GM21515 (cell line): ENCODE results near the gene TSPAN4.

Experiments used
- ATAC-seq: cut with Tn5 transposase; IDR thresholded peaks from one replicate; pipeline ENCODE4 v1.9.1; 2021; ENCODE audit not compliant: unreplicated experiment

Gene TSPAN4

DNA sequence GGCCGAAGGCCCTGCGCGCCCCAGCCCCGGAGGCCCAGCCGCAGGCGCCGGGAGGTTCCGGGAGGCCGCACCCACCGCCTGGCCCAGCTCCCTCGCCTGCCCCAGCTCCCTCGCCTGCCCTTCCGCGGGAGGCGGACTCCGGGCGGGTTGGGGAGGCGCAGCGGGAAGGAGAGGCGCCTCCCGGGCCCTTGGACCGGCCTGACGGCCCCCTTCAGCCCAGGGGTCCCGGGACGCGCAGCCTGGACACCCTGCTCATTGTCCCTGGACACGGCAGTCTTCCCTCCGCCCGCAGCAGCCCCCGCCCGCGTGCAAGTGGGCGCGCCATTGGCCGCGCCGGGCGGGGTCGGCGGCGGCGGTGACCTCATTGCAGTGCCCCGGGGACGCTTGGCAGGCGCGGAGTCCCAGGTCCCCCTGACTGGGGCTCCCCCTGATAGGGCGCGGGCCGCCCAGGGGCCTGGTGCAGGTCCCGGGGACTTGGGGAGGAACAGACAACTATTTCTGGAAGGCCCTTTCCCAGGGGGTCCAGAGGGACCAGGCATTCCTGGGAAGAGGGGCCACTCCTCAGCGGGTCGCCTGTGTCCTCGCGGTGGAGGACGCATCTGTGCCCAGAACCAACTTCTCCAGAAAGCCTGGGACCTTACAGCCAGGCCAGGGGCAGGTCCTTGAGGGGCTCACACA, 9.4 kb upstream of the TSPAN4 start:
- ATAC-seq: peak; percentile 34

DNA sequence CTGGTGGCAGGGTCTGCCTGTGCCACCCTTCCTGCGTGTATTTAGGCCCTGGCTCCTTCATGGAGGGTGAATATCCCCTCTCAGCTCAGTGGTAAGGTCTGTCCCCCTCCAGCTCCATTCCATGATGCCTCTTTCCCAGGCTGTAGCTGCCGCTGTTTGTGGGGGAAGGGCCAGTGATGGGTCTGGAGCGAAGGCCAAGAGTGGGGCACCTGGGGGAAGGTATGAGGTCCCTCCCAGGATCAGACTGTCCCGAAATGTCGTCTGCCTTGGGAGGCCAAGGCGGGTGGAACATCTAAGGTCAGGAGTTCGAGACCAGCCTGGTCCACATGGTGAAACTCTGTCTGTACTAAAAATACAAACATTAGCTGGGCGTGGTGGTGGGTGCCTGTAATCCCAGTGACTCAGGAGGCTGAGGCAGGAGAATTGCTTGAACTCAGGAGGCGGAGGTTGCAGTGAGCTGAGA, 8.8 kb upstream of the TSPAN4 start:
- ATAC-seq: no peak

DNA sequence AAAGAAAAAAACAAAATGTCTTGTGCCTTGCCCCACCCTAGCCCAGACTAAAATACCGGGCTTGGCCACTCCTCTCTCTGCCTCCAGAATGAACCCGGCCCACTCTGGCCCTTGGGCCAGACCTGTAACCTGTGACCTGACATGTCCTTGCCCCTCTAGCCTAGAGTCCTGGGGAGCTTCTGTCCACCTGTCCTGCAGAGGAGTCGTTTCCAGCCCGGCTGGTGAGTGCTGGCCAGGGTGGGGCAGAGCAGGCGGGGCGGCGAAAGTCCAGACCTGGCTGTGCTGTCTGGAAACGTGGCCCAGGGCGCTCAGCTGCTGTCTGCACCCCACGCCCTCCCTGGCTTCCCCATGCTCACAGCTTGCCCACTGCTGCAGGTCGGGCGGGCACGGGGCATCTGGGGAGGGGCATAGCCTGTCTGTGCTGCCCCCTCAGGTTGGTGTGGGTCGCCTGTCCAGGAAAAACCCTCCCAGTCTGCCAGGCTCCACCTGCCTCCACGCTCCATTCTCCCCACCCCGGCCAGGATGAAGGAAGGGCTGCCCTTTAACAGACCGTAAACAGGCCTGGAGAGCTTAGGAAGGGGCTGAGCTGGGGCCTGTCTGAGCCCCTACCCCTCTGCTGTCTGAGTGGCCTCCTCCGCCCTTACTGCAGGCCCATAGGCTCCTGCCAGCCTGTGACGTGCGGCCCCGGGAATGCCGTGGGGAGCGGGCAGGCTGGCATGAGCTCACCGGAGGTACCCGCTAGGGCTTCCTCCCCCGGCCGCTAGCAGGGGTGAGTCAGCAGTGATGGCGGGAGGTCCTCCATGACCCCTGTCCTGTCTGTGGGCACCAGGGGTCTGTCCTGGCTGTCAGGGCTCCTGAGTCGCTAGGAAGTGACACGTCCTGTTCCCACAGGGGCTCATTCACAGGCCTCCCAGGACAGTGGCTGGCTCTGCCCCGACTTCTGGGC, 8.0 kb upstream of the TSPAN4 start:
- ATAC-seq: no peak

DNA sequence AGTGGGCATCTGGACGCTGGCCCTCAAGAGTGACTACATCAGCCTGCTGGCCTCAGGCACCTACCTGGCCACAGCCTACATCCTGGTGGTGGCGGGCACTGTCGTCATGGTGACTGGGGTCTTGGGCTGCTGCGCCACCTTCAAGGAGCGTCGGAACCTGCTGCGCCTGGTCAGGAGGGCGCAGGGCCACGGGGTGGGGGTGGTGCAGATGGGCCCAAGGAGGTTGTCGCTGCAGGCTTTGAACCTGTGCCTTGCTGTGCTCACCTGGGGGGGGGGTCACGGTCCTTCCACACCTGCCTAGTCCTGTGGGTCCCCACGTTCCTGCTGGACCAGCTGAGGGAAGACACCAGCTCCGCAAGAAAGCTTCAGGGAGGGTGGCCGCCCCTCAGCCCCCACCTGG, 6.4 kb upstream of the TSPAN4 start:
- no peak for ATAC-seq

DNA sequence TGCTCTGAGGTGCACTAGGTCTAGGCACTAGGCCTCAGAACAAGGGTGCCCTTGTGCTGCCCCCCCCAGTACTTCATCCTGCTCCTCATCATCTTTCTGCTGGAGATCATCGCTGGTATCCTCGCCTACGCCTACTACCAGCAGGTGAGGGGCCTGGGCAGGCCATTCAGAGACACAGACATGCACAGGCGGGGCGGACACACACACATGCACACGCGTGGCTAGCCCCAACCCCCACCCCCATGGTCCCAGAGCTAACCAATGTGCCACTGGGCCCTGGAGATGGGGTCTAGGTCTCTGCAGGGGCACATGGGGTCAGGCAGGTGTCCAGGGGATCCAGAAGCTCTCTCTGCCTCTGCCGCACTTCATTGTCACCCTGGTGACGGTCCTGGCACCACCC, 6.0 kb upstream of the TSPAN4 start:
- ATAC-seq: no peak

DNA sequence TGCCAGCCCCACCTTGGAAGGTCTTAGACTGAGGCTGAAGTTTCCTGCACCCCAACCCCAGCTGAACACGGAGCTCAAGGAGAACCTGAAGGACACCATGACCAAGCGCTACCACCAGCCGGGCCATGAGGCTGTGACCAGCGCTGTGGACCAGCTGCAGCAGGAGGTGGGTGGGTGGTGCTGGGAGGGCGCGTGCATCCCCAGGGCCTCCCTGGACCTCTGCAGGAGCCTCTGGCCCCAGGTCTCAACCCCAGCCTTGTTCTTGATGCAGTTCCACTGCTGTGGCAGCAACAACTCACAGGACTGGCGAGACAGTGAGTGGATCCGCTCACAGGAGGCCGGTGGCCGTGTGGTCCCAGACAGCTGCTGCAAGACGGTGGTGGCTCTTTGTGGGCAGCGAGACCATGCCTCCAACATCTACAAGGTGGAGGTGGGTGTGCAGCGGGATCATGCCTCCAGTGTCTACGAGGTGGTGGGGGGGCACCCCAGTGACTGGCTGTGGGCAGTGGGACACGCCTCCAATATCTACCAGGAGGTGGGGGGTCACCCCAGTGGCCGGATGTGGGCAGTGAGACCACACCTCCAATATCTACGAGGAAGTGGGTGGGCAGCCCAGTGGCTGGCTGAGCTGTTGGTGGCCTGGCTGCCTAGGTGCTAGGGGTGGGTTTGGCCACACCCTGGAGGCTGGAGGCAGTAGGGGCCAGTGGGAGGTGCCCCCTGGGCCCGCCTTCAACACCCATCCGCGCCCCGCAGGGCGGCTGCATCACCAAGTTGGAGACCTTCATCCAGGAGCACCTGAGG, 5.3 kb upstream of the TSPAN4 start:
- no peak for ATAC-seq

DNA sequence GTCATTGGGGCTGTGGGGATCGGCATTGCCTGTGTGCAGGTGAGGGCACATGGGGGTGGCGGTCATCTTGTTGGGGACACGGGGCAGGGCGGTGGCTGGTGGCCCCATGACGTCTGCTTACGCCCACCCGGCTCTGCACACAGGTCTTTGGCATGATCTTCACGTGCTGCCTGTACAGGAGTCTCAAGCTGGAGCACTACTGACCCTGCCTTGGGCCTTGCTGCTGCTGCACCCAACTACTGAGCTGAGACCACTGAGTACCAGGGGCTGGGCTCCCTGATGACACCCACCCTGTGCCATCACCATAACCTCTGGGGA, 4.7 kb upstream of the TSPAN4 start:
- ATAC-seq: no peak

DNA sequence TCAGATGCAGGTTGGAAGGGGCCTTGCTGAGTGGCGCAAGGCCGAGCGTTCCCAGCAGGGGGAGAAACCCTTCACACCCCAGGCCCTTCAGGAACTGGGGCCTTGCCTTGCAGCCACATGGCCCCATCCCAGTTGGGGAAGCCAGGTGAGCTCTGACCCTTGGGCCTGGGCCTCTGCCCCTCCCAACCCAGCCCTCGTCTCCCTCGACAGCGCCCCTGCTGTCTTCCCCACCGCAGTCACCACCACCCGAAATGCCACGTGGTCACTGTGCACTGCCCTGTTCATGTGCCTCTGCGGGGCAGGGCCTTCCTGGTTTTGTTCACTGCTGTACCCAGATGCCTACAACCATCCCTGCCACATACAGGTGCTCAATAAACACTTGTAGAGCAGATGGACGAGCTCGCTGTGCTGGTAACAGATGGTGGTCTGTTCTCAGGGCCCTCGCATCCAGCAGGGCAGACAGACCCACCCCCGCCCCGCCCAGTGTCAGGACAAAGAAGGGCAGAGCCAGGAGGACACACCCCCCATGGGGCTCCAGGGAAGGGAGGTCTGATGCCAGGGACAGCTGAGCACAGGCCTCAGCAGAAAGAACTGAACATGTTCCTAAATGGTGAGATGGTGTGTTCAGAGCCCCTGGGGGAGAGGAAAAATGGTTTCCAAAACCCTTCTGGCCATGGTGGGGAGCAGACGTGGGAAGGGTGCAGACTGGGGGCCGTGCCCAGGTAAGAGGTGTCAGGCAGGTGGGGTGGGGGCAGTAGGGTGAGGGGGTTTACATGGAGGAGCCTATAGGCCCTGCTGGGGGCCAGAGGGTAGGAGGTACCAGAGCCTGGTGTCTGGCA, 4.0 kb upstream of the TSPAN4 start:
- ATAC-seq: no peak

DNA sequence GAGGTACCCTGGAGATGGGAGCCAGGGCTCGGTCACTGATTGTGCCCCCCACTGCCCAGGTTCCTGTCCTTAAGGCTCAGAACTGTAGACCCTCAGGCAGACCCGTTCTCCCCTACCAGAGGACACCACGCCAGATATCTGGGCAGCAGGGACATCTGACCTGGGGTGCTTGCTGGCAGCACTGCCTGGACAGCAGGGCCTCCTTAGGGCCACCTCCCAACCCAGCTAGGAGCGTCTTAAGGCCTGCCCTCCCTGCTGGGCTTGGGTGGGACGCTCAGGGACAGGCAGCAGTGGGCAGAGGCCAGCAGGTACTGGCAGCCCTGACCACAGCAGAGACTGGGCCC, 3.4 kb upstream of the TSPAN4 start:
- ATAC-seq: no peak

DNA sequence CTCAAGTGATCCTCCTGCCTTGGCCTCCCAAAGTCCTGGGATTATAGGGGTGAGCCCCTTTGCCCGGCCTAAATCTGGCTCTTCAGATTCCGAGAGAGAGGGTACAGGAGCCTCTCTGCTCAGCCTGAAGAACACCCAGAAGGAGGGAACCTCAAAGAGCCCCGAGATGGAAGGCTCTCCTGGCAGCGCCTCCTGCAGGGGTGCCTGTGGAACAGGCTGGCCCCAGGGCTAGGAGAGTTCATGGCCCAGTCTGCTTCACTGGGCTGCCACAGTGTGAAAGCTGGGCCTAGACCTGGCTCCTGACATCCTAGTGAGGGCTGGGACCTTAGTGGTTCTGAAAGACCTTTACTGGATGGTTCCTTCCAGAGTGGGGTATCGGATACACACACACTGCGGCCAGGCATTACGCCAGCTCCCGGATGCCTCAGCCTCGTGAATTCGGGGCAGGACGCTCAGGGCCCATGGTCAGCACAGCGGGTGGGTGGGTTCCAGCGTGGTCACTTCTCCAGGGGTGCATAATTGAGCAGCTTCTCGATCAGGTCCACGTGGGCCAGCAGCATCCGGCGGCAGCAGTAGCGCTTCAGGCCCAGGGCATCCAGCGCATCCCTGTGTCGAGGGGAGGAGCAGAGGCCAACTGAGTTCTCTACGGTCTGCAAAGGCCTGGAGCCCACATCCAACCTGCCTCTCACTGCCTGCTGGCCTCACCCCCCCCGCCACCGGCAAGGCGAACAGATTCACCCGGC, 2.6 kb upstream of the TSPAN4 start:
- no peak for ATAC-seq

DNA sequence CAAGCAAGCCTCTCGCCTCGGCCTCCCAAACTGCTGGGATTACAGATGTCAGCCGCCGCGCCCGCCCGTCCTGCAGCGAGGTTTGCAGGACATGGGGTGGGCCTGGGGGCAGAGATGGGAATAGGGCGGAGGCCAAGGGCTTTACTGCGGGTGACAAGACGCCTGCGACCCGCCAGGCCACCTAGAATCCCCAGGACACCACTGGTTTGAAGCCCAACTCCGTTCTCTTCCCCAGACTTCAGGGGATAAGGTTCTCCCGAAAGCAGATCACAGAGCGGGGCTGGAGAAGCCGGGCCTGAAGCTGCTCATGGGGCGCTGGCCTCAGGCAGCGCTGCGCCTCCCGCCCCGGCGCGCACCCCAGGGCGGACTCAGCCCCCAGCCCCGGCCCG, 677 bp upstream of the TSPAN4 start:
- ATAC-seq: peak; percentile 5

DNA sequence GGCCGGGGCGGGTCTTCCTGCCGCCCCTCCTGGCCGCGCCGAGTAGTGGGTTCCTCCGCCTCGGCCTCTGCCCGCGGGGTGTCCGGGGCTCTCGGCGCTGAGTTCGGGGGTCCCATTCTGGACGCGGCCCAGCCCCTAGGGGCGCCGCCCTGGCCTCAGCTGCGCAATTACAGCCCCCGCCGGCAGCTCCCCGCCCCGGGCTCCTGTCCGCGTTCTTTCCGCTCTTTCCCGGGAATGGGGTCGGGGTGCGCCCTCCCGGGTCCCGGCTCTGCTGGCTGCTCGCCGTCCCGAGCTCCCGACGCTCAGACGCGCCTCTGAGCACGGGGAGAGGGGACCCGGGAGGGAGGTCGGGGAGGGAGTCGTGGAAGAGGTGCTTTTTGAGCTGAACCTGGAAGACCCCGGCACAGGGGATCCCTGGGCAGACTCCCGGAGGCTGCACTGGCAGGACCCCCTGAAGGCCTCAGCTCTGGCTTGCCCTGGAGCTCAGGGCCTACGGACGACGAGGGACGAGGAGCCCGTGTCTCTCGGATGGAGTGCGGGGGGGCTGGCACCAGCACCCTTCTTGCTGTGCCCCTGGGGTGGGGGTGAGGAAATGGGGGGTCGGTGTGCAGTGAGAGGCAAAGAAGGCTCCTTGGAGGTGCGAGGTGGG, 558 bp downstream of the TSPAN4 start:
- peak; percentile 9 for ATAC-seq

DNA sequence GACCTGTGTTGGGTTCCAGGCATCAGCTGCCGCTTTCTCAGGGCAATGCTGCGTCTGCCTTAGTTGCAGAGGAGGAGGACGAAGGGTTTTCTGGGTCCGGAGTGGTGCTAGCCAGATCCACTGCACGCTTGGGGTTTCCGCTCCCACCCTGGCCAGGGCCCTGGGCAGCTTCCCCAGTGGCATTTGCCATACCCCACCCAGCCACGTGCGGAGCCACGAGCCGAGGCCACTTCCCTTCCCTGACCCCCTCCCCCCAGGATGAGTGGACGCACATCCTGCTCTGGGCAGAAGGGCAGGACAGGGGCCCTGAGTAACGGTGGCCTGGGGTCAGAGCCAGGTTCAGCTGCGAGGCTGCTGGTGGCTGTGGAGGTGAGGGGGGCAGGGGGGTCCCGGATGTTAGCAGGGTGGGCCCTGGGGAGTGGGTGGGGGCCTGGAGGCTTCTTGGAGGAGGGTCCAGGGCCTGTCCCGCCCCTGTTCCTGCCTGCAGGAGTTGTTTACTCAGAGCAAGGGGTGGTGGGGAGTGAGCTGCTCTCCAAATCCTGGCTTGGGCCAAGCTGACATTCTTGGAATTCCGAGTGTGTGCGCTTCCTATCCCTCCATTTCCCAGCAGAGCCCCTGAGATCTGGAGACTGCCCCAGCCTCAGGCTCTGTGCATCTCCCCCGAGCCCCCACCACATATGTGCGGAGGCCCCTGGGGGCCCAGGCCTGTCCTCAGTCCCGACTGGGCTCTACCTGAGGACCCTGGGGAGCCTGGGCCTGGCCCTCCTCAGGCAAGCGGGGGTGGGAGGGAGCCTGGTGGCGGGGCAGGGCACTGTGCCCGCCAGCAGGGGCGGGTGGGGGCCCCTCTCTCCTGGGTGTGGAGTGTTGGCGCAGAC, 1.4 kb downstream of the TSPAN4 start:
- no peak for ATAC-seq

DNA sequence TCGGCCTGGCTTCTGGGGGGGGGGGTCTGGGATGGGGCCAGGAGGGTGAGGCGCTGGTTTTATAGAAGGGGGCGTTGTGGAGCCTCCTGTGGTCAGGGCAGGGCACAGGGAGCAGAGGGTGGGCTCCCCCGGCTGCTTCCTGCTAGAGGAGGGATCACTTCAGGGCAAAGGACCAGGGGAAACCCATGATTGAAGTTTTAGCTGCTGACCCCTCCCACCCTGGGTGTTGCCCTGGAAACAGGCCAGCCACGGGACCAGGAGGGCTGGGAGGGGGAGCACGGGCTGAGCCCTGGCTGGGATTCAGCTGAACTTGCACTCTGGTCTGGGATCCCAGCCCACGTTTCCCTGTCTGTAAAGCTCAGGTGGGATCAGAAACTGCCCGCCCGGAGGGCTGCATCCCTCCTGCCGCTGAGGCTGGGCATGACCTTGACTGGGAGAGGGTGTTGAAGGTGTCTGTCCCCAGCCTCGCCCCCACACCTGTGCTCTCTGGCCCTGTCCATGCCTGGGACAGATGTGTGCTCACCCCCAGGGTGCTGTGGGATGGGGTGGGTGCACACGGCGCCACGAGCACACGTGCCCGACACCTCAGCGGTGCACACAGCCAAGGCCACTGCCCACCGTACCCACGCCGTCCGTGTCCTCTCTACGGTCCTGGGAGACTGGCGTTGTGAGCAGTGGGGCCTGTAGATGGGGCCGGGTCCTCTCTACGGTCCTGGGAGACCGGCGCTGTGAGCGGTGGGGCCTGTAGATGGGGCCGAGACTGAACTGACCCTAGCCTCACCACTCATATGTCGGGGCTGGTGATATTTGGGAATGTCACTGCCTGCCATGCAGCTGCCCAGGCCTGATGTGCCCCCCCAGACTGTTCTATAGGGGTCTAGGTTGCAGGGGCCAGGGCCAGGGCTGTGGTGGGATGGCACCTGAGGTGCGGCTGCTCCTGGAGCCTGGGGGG, 2.3 kb downstream of the TSPAN4 start:
- no peak for ATAC-seq

DNA sequence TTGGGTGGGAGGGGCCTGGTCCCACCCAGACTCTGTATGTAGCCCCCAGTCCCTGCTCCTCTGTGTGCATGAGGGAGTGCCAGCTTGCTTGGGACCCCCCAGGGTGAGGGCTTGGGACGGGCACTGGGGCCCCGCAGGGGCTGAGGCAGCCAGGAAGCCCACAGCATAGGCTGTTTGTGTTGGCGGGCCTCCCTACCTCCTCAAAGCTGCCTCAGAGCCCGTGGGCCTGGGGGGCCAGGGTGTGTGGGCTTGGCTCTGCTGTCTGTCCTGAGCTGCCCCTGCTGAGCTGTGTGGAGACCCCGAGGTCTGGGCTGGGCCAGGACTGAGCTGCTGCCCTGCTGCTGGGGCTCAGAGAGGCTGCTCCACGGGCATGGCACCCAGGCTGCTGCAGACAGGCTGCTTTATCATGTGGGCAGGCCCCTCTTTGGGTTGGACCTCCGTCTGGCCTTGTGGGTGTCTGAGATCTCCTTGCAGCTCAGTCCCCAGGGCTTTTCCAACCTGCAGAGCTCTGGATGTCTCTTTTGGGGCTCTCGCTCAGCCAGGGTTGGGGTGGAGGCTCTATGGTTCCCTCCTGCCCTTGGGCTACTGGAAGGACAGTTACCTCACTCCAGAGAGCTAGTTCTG, 3.3 kb downstream of the TSPAN4 start:
- no peak for ATAC-seq

DNA sequence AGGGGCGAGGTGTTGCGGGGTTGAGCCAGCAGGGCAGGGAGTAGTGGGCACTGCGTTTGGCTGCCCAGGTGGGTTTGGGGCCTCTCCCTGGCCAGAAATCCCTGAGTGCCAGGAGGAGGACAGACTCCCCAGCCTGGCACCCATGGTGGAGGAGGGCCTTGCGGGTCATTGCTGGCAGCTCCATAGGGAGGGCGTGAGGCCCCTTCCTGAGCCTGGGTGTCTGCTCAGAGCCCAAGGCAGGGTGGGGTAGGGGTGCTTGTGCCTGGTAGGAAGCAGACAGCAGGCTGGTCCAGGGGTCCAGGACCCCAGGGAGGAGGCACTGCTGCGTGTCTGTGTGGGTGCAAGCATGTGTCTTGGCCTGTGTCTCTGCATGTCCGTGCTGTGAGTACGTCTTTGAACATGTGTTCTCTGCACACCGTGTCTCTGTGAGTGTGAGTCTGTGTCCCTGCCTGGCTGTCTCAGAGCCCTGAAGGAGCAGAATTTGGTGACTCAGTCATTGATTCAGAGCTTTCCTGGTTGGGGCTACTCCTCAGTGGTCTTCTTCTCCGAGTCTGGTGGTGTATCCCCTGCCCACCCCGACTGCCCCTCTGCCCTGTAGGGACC, 3.9 kb downstream of the TSPAN4 start:
- no peak for ATAC-seq

DNA sequence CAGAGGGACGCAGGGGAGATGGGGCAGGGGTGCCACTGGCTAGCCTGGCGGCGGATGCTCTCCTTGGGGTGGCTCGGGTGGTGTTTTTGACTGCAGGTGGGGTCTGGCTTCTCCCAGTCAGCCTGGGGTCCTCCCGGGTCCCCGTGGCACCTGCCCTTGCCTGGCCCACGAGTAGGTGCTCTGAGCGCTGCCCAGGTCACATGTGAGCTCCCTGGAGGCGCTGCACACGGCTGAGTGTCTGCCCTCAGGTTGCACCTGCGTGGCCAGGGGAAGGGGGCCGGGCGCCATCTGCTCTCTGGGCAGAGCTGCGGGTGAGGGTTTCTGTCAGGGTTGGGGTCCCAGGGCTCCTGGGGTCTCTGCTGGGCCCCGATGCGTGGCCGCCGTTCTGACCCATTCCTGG, 5.2 kb downstream of the TSPAN4 start:
- ATAC-seq: no peak
